K562 (cell line): ENCODE results near the gene PBX2. TPM values are rescaled to one million over a fixed set of nuclear protein-coding genes. Genes with fewer than 3 reads are reported as not detected.

Source experiments
- EHMT2 ChIP-seq: fragments of 450-650 bp; IDR thresholded peaks from 2 replicates; pipeline ENCODE4 v1.6.1; 2018; ENCODE audit warnings: antibody characterized with exemption
- LARP7 ChIP-seq: fragments of 450-650 bp; IDR thresholded peaks from 2 replicates; pipeline ENCODE4 v1.6.1; 2016
- MBD2 ChIP-seq: sonication (generic); IDR thresholded peaks from 2 replicates; pipeline ENCODE4 v1.6.1; 2016; ENCODE audit warnings: low read depth, borderline replicate concordance
- NFE2L1 ChIP-seq: fragments of 450-650 bp; IDR thresholded peaks from 2 replicates; pipeline ENCODE4 v1.6.1; 2016; ENCODE audit warnings: missing genetic modification characterization, low read depth, mild to moderate bottlenecking, missing compliant biosample characterization, moderate library complexity, borderline replicate concordance
- NR2C2 ChIP-seq, 2 experiments: fragments of 200-800 bp in 1 of 2; sonication (Bioruptor generic) in 1 of 2; sonication (generic) in 1 of 2; formaldehyde crosslinking in 1 of 2; IDR thresholded peaks; 2 replicates each; pipeline versions ENCODE4 v1.6.1 to v1.8.0; 2016 to 2022; ENCODE audit warnings: mild to moderate bottlenecking in 1 of 2, missing compliant biosample characterization in 1 of 2, missing genetic modification characterization in 1 of 2, missing genetic modification reagents in 1 of 2
- SMC3 ChIP-seq: conservative IDR thresholded peaks from 2 replicates; pipeline ENCODE4 v1.6.1; 2011; ENCODE audit warnings: low read depth, low read length, improper control_type of control experiment; ENCODE audit not compliant: insufficient read depth
- SP1 ChIP-seq: sonication (generic); formaldehyde crosslinking; IDR thresholded peaks from 2 replicates; pipeline ENCODE4 v1.8.1; 2022; ENCODE audit warnings: mild to moderate bottlenecking, missing genetic modification reagents
- TARDBP ChIP-seq: fragments of 450-650 bp; IDR thresholded peaks from 2 replicates; pipeline ENCODE4 v1.6.1; 2016
- ZNF197 ChIP-seq: fragments of 200-800 bp; sonication (Bioruptor generic); IDR thresholded peaks from 2 replicates; pipeline ENCODE4 v1.6.1; 2016; ENCODE audit warnings: low read depth, missing genetic modification characterization, missing compliant biosample characterization
- polyA plus RNA-seq, 8 experiments: library from polyadenylated mRNA; depleted of rRNA in 4 of 8; stranded (reverse) in 5 of 8; unstranded in 3 of 8; fragments of >200 nt; fragmentation: Nextera tagmentation in 2 of 8; fragmentation: Illumina TruSeq in 1 of 8; extraction: Ambion mirVana in 2 of 8; extraction: Trizol in 1 of 8; gene quantifications; 2 replicates each; pipeline versions ENCODE4 v1.2.1 to v1.2.3, GENCODE V29; 2011 to 2014; ENCODE audit warnings: inconsistent platforms in 1 of 8, missing spikeins in 1 of 8
- total RNA-seq, 7 experiments: library from RNA; depleted of rRNA in 6 of 7; stranded (reverse); fragments of >200 nt in 6 of 7; fragmentation: Illumina TruSeq in 2 of 7; extraction: Trizol in 2 of 7; gene quantifications; 2 replicates each; pipeline versions ENCODE4 v1.2.1 to v1.2.3, GENCODE V29; 2011 to 2021; ENCODE audit warnings: low replicate concordance in 1 of 7
- TF ChIP-seq, protein P1 (sequence below), 2 experiments: fragments of 150-350 bp in 1 of 2; IDR thresholded peaks; 2 replicates each; pipeline ENCODE4 v1.6.1; 2012 to 2016; ENCODE audit warnings: low read depth in 2 of 2, low read length in 2 of 2, mild to moderate bottlenecking in 1 of 2, moderate library complexity in 1 of 2
- TF ChIP-seq, protein P2 (sequence below): fragments of 250-450 bp; sonication (Bioruptor Pico); IDR thresholded peaks from 2 replicates; pipeline ENCODE4 v1.4.0; 2020; ENCODE audit warnings: borderline replicate concordance
- TF ChIP-seq, protein P3 (sequence below), 2 experiments: fragments of 450-650 bp; IDR thresholded peaks; 2 replicates each; pipeline ENCODE4 v1.6.1; 2018; ENCODE audit warnings: mild to moderate bottlenecking in 2 of 2, low read depth in 1 of 2; ENCODE audit not compliant: partially characterized antibody in 2 of 2
- TF ChIP-seq, protein P4 (sequence below): sonication (generic); formaldehyde crosslinking; IDR thresholded peaks from 2 replicates; pipeline ENCODE4 v1.8.0; 2023; ENCODE audit warnings: mild to moderate bottlenecking, missing genetic modification reagents
- TF ChIP-seq, protein P5 (sequence below): fragments of 250-450 bp; sonication (Bioruptor Pico); IDR thresholded peaks from 2 replicates; pipeline ENCODE4 v1.5.1; 2021; ENCODE audit warnings: mild to moderate bottlenecking

Gene PBX2
- total and polyA plus RNA-seq, 9 of the 15 experiments (the other 6 are each of a cell fraction or from before 2014, with no cell fraction given), result 1.9 to 134 (median 62.5) TPM

DNA sequence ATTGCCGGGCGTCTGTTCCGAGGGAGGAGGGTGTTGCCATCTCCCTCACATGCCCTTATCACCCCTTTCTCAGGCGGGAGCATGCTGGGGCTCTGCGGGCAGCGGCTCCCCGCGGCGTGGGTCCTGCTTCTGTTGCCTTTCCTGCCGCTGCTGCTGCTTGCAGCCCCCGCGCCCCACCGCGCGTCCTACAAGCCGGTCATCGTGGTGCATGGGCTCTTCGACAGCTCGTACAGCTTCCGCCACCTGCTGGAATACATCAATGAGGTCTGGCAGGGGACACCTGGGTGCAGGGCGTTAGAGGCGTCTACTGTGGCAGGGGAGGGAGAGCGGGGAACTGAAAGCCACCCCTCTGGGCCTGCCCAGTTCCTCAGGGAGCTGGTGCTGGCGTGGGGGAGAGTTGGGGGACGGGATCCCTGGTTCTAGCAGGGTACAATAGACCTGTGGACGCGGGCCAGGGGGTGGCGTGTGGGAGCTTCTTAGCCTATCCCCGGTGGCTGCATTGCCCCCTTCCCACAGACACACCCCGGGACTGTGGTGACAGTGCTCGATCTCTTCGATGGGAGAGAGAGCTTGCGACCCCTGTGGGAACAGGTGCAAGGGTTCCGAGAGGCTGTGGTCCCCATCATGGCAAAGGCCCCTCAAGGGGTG lies 35.4 kb downstream of the PBX2 start (continued):
- TF ChIP-seq, protein P1, sequence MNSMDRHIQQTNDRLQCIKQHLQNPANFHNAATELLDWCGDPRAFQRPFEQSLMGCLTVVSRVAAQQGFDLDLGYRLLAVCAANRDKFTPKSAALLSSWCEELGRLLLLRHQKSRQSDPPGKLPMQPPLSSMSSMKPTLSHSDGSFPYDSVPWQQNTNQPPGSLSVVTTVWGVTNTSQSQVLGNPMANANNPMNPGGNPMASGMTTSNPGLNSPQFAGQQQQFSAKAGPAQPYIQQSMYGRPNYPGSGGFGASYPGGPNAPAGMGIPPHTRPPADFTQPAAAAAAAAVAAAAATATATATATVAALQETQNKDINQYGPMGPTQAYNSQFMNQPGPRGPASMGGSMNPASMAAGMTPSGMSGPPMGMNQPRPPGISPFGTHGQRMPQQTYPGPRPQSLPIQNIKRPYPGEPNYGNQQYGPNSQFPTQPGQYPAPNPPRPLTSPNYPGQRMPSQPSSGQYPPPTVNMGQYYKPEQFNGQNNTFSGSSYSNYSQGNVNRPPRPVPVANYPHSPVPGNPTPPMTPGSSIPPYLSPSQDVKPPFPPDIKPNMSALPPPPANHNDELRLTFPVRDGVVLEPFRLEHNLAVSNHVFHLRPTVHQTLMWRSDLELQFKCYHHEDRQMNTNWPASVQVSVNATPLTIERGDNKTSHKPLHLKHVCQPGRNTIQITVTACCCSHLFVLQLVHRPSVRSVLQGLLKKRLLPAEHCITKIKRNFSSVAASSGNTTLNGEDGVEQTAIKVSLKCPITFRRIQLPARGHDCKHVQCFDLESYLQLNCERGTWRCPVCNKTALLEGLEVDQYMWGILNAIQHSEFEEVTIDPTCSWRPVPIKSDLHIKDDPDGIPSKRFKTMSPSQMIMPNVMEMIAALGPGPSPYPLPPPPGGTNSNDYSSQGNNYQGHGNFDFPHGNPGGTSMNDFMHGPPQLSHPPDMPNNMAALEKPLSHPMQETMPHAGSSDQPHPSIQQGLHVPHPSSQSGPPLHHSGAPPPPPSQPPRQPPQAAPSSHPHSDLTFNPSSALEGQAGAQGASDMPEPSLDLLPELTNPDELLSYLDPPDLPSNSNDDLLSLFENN (IDR thresholded peaks at IDR 0.05; ENCODE audit: low read depth in 2 of 2, low read length in 2 of 2), result peak in 1 of 2 experiments; percentile 16; a peak in 1 of 4 replicates
- no peak for TF ChIP-seq LARP7
- TF ChIP-seq, protein P2, sequence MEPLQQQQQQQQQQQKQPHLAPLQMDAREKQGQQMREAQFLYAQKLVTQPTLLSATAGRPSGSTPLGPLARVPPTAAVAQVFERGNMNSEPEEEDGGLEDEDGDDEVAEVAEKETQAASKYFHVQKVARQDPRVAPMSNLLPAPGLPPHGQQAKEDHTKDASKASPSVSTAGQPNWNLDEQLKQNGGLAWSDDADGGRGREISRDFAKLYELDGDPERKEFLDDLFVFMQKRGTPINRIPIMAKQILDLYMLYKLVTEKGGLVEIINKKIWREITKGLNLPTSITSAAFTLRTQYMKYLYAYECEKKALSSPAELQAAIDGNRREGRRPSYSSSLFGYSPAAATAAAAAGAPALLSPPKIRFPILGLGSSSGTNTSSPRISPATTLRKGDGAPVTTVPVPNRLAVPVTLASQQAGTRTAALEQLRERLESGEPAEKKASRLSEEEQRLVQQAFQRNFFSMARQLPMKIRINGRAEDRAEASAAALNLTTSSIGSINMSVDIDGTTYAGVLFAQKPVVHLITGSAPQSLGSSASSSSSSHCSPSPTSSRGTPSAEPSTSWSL (CRISPR knock-in tag), result no peak
- TF ChIP-seq MBD2, result no peak
- TF ChIP-seq, protein P3, sequence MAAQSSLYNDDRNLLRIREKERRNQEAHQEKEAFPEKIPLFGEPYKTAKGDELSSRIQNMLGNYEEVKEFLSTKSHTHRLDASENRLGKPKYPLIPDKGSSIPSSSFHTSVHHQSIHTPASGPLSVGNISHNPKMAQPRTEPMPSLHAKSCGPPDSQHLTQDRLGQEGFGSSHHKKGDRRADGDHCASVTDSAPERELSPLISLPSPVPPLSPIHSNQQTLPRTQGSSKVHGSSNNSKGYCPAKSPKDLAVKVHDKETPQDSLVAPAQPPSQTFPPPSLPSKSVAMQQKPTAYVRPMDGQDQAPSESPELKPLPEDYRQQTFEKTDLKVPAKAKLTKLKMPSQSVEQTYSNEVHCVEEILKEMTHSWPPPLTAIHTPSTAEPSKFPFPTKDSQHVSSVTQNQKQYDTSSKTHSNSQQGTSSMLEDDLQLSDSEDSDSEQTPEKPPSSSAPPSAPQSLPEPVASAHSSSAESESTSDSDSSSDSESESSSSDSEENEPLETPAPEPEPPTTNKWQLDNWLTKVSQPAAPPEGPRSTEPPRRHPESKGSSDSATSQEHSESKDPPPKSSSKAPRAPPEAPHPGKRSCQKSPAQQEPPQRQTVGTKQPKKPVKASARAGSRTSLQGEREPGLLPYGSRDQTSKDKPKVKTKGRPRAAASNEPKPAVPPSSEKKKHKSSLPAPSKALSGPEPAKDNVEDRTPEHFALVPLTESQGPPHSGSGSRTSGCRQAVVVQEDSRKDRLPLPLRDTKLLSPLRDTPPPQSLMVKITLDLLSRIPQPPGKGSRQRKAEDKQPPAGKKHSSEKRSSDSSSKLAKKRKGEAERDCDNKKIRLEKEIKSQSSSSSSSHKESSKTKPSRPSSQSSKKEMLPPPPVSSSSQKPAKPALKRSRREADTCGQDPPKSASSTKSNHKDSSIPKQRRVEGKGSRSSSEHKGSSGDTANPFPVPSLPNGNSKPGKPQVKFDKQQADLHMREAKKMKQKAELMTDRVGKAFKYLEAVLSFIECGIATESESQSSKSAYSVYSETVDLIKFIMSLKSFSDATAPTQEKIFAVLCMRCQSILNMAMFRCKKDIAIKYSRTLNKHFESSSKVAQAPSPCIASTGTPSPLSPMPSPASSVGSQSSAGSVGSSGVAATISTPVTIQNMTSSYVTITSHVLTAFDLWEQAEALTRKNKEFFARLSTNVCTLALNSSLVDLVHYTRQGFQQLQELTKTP (IDR thresholded peaks at IDR 0.05; ENCODE audit: low read depth in 1 of 2, partially characterized antibody in 2 of 2), result no peak
- TF ChIP-seq SMC3, result peak; percentile 72; the same call in 1 of the 2 replicates
- TF ChIP-seq NR2C2 (CRISPR knock-in tag; IDR thresholded peaks at IDR 0.05), result no peak
- no peak for TF ChIP-seq NR2C2 (tag; IDR thresholded peaks at IDR 0.05)
- TF ChIP-seq, protein P4, sequence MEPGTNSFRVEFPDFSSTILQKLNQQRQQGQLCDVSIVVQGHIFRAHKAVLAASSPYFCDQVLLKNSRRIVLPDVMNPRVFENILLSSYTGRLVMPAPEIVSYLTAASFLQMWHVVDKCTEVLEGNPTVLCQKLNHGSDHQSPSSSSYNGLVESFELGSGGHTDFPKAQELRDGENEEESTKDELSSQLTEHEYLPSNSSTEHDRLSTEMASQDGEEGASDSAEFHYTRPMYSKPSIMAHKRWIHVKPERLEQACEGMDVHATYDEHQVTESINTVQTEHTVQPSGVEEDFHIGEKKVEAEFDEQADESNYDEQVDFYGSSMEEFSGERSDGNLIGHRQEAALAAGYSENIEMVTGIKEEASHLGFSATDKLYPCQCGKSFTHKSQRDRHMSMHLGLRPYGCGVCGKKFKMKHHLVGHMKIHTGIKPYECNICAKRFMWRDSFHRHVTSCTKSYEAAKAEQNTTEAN (CRISPR knock-in tag), result 0 out of 2 replicates have a peak, but pooled peaks have one; percentile 21
- TF ChIP-seq, protein P5, sequence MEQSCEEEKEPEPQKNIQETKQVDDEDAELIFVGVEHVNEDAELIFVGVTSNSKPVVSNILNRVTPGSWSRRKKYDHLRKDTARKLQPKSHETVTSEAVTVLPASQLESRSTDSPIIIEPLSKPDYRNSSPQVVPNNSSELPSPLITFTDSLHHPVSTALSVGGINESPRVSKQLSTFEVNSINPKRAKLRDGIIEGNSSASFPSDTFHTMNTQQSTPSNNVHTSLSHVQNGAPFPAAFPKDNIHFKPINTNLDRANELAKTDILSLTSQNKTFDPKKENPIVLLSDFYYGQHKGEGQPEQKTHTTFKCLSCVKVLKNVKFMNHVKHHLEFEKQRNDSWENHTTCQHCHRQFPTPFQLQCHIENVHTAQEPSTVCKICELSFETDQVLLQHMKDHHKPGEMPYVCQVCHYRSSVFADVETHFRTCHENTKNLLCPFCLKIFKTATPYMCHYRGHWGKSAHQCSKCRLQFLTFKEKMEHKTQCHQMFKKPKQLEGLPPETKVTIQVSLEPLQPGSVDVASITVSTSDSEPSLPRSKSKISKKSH, result no peak
- TF ChIP-seq NFE2L1 (tag), result no peak
- TF ChIP-seq TARDBP, result 0 out of 2 replicates have a peak, but pooled peaks have one; percentile 14
- peak; percentile 89 for TF ChIP-seq ZNF197
- TF ChIP-seq SP1 (CRISPR knock-in tag), result no peak
- no peak for TF ChIP-seq EHMT2
